ENCODE results near the gene NUBP2.

DNA sequence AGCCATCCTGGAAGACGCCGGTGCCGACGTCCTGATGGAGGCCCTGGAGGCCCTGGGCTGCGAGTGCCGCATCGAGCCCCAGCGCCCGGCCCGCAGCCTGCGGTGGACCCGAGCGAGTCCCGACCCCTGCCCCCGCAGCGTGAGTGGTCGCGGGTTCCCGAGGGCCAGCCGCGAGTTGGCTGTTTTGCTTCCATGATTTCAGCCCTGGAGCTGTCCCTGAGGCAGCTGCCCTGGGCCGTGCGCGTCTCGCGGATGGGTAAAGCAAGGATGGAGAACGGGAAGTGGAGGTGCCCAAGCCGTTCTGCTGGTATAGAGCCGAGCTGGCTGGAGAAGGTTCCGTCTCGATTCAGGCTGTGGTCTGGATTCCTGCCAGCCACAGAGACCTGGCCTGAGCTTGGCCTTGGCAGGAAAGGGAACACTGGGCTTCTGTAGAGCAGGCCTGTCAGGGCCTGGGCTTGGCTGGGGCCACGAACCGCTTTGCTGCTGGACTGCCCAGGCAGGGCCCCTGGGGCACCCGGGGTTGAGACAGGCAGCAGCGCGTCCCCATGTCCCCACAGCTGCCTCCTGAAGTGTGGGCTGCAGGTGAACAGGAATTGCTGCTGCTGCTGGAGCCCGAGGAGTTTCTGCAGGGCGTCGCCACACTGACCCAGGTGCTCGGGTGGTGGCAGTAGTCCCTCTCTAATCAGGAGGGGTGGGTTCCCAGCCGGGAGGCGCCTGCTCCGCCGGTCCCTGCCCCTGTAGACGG, 8.9 kb upstream of the NUBP2 start:
- TF ChIP-seq POLR2A (IDR thresholded peaks at IDR 0.05; ENCODE audit: low read length), result no peak
- no peak for TF ChIP-seq GATA1 (IDR thresholded peaks at IDR 0.05; ENCODE audit: low read depth, low read length)
